HG03378 (cell line): ENCODE measurements around the gene ALPL.
"Not testable (repeated sequence)": the region's sequence is repeated elsewhere in the genome, so short reads cannot be mapped to it uniquely, and the experiment has no call there.

ENCODE experiments used
- ATAC-seq: cut with Tn5 transposase; IDR thresholded peaks from one replicate; pipeline ENCODE4 v1.9.1; 2021; ENCODE audit warnings: mild to moderate bottlenecking, moderate library complexity; ENCODE audit not compliant: unreplicated experiment

The ALPL gene

GRCh38 chr1:21507511-21508270, 1.5 kb upstream of the ALPL start:
- no peak for ATAC-seq

GRCh38 chr1:21508580-21509350, 458 bp upstream of the ALPL start:
- ATAC-seq = no peak

GRCh38 chr1:21510113-21510493, 880 bp downstream of the ALPL start:
- ATAC-seq = no peak

- ATAC-seq = no peak
Measured at GRCh38 chr1:21510885-21511578, 1.8 kb downstream of the ALPL start.

- ATAC-seq = no peak
Measured at GRCh38 chr1:21511579-21512522, 2.6 kb downstream of the ALPL start.

- peak; percentile 59 for ATAC-seq
Measured at GRCh38 chr1:21514245-21514644, 5.0 kb downstream of the ALPL start.

GRCh38 chr1:21517161-21517589, 8.0 kb downstream of the ALPL start:
- ATAC-seq = no peak

GRCh38 chr1:21517660-21518480, 8.6 kb downstream of the ALPL start:
- ATAC-seq = no peak

- ATAC-seq = no peak
Measured at GRCh38 chr1:21518774-21519455, 9.7 kb downstream of the ALPL start.

GRCh38 chr1:21519486-21520070, 10.4 kb downstream of the ALPL start:
- ATAC-seq = not testable (repeated sequence)

- ATAC-seq = no peak
Measured at GRCh38 chr1:21520899-21521716, 11.9 kb downstream of the ALPL start.

- ATAC-seq = no peak
Measured at GRCh38 chr1:21521717-21522060, 12.5 kb downstream of the ALPL start.

GRCh38 chr1:21522525-21523038, 13.4 kb downstream of the ALPL start:
- ATAC-seq = no peak

GRCh38 chr1:21523297-21523813, 14.1 kb downstream of the ALPL start:
- ATAC-seq = no peak

- no peak for ATAC-seq
Measured at GRCh38 chr1:21524220-21524619, 15.0 kb downstream of the ALPL start.

GRCh38 chr1:21524686-21525339, 15.6 kb downstream of the ALPL start:
- no peak for ATAC-seq

- no peak for ATAC-seq
Measured at GRCh38 chr1:21525340-21525717, 16.1 kb downstream of the ALPL start.
